Activated CD4-positive, alpha-beta memory T cell treated with anti-CD3 and anti-CD28 coated beads for 36 hours (primary cell): ENCODE results near the gene OR2L3. TPM values are rescaled to one million over a fixed set of nuclear protein-coding genes. Genes with fewer than 3 reads are reported as not detected.
"Not testable (repeated sequence)": the region's sequence is repeated elsewhere in the genome, so short reads cannot be mapped to it uniquely, and the experiment has no call there.

ENCODE experiments used
- CTCF ChIA-PET: fragments of 350-600 bp; sonication (Branson Sonifier 250); formaldehyde crosslinking; loops from one replicate; lab custom pipeline; 2021; ENCODE audit warnings: antibody characterized with exemption, inconsistent platforms; lab: Charles Lee
- POLR2A ChIA-PET: fragments of 350-600 bp; sonication (Branson Sonifier 250); formaldehyde crosslinking; loops from one replicate; lab custom pipeline; 2021; ENCODE audit warnings: antibody characterized with exemption; lab: Charles Lee
- DNase-seq: peaks from one replicate; pipeline ENCODE4 v3.0.0-alpha.2; 2020
- H3K27ac Mint-ChIP-seq: one replicate; pipeline ENCODE4 v1.8.0; 2021; ENCODE audit warnings: mixed read lengths
- H3K27me3 Mint-ChIP-seq: one replicate; pipeline ENCODE4 v1.8.0; 2021; ENCODE audit warnings: mixed read lengths
- H3K36me3 Mint-ChIP-seq: one replicate; pipeline ENCODE4 v1.8.0; 2021; ENCODE audit warnings: mixed read lengths
- H3K4me1 Mint-ChIP-seq: one replicate; pipeline ENCODE4 v1.8.0; 2021; ENCODE audit warnings: low read depth, mixed read lengths
- H3K4me3 Mint-ChIP-seq: one replicate; pipeline ENCODE4 v1.8.0; 2021; ENCODE audit warnings: mild to moderate bottlenecking, mixed read lengths
- H3K9me3 Mint-ChIP-seq: one replicate; pipeline ENCODE4 v1.8.0; 2021; ENCODE audit warnings: mixed read lengths
- intact Hi-C: fragments of 100-400 bp; cut with micrococcal nuclease; formaldehyde crosslinking; loops from one replicate; pipeline ENCODE4 v1.15.1; 2023
- total RNA-seq, 2 experiments: library from RNA; stranded (reverse); gene quantifications; one replicate each; pipeline ENCODE4 v1.2.3, GENCODE V29; 2021

The OR2L3 gene
- total RNA-seq, 2 experiments from 2014 or later: not detected

GRCh38 chr1:248065604-248066003 lies 19.0 kb downstream of the OR2L3 start:
- Mint-ChIP-seq H3K36me3 (no peaks in the 10 kb centered on the region), H3K9me3 (peaks cover 12% of the 10 kb centered on the region), H3K4me1 (no peaks in the 10 kb centered on the region), H3K27me3 (no peaks in the 10 kb centered on the region), H3K4me3 (no peak overlapping the region), H3K27ac (no peak overlapping the region)
- ChIA-PET POLR2A (no interaction called here), CTCF (no interaction called here)
- intact Hi-C loops: no loop called here
- no peak for DNase-seq

- DNase-seq, H3K4me1 Mint-ChIP-seq, H3K9me3 Mint-ChIP-seq, H3K27ac Mint-ChIP-seq, POLR2A ChIA-PET, intact Hi-C loops, H3K4me3 Mint-ChIP-seq, H3K36me3 Mint-ChIP-seq, CTCF ChIA-PET, H3K27me3 Mint-ChIP-seq: not testable (repeated sequence)
Measured at GRCh38 chr1:248083864-248084263, 37.2 kb downstream of the OR2L3 start.

GRCh38 chr1:248094884-248095283 lies 48.2 kb downstream of the OR2L3 start, which contains the start of gene OR2L13:
Gene OR2L13, plus strand, starts transcription at chr1:248095184. Its CDS starts 4,192 bp downstream, at chr1:248099376.
- DNase-seq: no peak
- Mint-ChIP-seq H3K27me3 (no peaks in the 10 kb centered on the region), H3K4me3 (no peak within 1 kb of the TSS), H3K36me3 (no peaks in the 10 kb centered on the region), H3K4me1 (no peaks in the 10 kb centered on the region), H3K27ac (no peak within 1 kb of the TSS), H3K9me3 (peaks cover 4% of the 10 kb centered on the region)
- POLR2A ChIA-PET: no interaction called here
- CTCF ChIA-PET: no interaction called here
- intact Hi-C loops: no loop called here

- no peak overlapping the region for H3K27ac Mint-ChIP-seq
- ChIA-PET POLR2A (no interaction called here), CTCF (no interaction called here)
- no peaks in the 10 kb centered on the region for H3K27me3 Mint-ChIP-seq
- intact Hi-C loops: no loop called here
- no peak overlapping the region for H3K4me3 Mint-ChIP-seq
- DNase-seq: no peak
- no peaks in the 10 kb centered on the region for H3K4me1 Mint-ChIP-seq
- H3K36me3 Mint-ChIP-seq: no peaks in the 10 kb centered on the region
- no peaks in the 10 kb centered on the region for H3K9me3 Mint-ChIP-seq
Measured at GRCh38 chr1:248098529-248098928, 51.9 kb downstream of the OR2L3 start.

GRCh38 chr1:248102847-248103246 lies 56.2 kb downstream of the OR2L3 start:
- H3K4me3 Mint-ChIP-seq: no peak overlapping the region
- H3K4me1 Mint-ChIP-seq: no peaks in the 10 kb centered on the region
- no peaks in the 10 kb centered on the region for H3K36me3 Mint-ChIP-seq
- POLR2A ChIA-PET: no interaction called here
- no peak for DNase-seq
- CTCF ChIA-PET: no interaction called here
- peaks cover 12% of the 10 kb centered on the region for H3K9me3 Mint-ChIP-seq
- intact Hi-C loops: loop anchor here (10.0 kb wide), 1 partner anchor 168 kb away; no protein-coding TSS in a partner anchor
- no peaks in the 10 kb centered on the region for H3K27me3 Mint-ChIP-seq
- H3K27ac Mint-ChIP-seq: no peak overlapping the region

- CTCF ChIA-PET: no interaction called here
- intact Hi-C loops: no loop called here
Measured at GRCh38 chr1:248111157-248111556, 64.5 kb downstream of the OR2L3 start.

More at GRCh38 chr1:248111157-248111556, 64.5 kb downstream of the OR2L3 start:
- no peaks in the 10 kb centered on the region for H3K4me1 Mint-ChIP-seq
- H3K27ac Mint-ChIP-seq: no peak overlapping the region
- no peak for DNase-seq
- no peak overlapping the region for H3K4me3 Mint-ChIP-seq
- peaks cover 3% of the 10 kb centered on the region for H3K36me3 Mint-ChIP-seq
- H3K27me3 Mint-ChIP-seq: no peaks in the 10 kb centered on the region
- H3K9me3 Mint-ChIP-seq: peaks cover 38% of the 10 kb centered on the region
- POLR2A ChIA-PET: no interaction called here

Other genes with a start within 250 kb of the OR2L3 start
- not detected for gene OR14A16, start 222.7 kb upstream of the OR2L3 start, total RNA-seq
- gene OR11L1, start 204.9 kb upstream of the OR2L3 start, total RNA-seq: not detected
- under 1 TPM in 1 of 2 experiments, not detected in 1; 0.19 TPM for gene TRIM58, start 189.6 kb upstream of the OR2L3 start, total RNA-seq
- gene OR2W3, start 151.2 kb upstream of the OR2L3 start, total RNA-seq: not detected
- not detected for gene OR2T8, start 126.6 kb upstream of the OR2L3 start, total RNA-seq
- not detected for gene OR2AJ1, start 121.9 kb upstream of the OR2L3 start, total RNA-seq
- gene OR2L8, start 98.0 kb upstream of the OR2L3 start, total RNA-seq: not detected
- not detected for gene OR2AK2, start 81.6 kb upstream of the OR2L3 start, total RNA-seq
- not detected for gene OR2L5, start 33.2 kb upstream of the OR2L3 start, total RNA-seq
- gene OR2L2, start 16.8 kb upstream of the OR2L3 start, total RNA-seq: under 1 TPM in 1 of 2 experiments, not detected in 1; 0.07 TPM
- gene OR2L13, start 48.3 kb downstream of the OR2L3 start, total RNA-seq: not detected
- not detected for gene OR2M5, start 98.3 kb downstream of the OR2L3 start, total RNA-seq
- not detected for gene OR2M2, start 128.0 kb downstream of the OR2L3 start, total RNA-seq
- gene OR2M3, start 150.4 kb downstream of the OR2L3 start, total RNA-seq: not detected
- not detected for gene OR2M4, start 184.6 kb downstream of the OR2L3 start, total RNA-seq
- not detected for gene OR2T33, start 231.1 kb downstream of the OR2L3 start, total RNA-seq